ENCODE results near the gene ARAF. TPM values are rescaled to one million over a fixed set of nuclear protein-coding genes. Genes with fewer than 3 reads are reported as not detected.
A peak's percentile ranks its signal among the peaks of the same experiment; 100 is the strongest.

Gene ARAF
- total RNA-seq, 1 donor: 23.3 TPM

DNA sequence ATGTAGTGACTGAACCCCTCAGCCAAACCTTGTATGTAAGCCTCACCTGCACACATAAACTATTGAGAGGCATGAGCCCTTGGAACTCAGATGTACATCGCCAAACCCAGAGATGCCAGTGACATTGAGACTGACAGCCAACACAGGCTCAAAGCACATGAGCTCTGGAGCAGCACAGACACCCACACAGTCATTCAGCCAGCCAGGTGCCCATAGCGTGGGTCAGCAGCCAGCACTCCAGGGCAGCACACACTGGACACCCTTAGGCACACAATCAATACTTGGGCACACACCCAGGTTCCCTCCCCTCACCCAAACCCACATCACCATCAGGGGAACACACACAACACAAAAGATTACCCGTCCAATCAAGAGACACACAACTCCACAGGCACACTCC lies 16.9 kb downstream of the ARAF start:
- H3K4me3 ChIP-seq (ENCODE audit: low read depth, low read length): no peak overlapping the region
- DNase-seq (ENCODE audit: low read depth): no peak
- TF ChIP-seq CTCF (IDR thresholded peaks at IDR 0.05; ENCODE audit: insufficient read depth, low read depth, low read length): no peak

GRCh38 chrX:47578692-47579091 lies 17.7 kb downstream of the ARAF start:
- H3K4me3 ChIP-seq (ENCODE audit: low read depth, low read length): no peak overlapping the region
- TF ChIP-seq CTCF (IDR thresholded peaks at IDR 0.05; ENCODE audit: insufficient read depth, low read depth, low read length): no peak
- DNase-seq (ENCODE audit: low read depth): no peak

DNA sequence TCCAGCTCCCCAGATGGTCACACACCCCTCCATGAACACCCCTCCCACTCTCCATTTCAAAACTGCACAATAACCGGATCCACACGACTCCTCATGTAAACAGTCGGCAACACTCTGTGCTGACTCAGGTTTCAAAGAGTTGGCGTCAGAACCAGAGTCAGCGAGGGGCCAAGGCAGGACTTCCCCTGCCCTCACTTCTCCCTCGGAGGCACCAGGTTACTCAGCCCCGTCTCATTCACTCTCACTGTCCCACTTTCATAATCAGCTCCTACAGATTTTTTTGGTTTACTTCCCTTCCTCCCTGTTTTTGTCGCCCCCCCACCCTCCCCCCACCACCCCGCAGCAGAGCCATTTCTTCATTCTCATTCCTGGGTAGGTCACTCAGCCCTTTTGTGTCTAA lies 18.5 kb downstream of the ARAF start:
- DNase-seq (ENCODE audit: low read depth): peak; percentile 85
- no peak overlapping the region for H3K4me3 ChIP-seq (ENCODE audit: low read depth, low read length)
- no peak for TF ChIP-seq CTCF (IDR thresholded peaks at IDR 0.05; ENCODE audit: insufficient read depth, low read depth, low read length)

DNA sequence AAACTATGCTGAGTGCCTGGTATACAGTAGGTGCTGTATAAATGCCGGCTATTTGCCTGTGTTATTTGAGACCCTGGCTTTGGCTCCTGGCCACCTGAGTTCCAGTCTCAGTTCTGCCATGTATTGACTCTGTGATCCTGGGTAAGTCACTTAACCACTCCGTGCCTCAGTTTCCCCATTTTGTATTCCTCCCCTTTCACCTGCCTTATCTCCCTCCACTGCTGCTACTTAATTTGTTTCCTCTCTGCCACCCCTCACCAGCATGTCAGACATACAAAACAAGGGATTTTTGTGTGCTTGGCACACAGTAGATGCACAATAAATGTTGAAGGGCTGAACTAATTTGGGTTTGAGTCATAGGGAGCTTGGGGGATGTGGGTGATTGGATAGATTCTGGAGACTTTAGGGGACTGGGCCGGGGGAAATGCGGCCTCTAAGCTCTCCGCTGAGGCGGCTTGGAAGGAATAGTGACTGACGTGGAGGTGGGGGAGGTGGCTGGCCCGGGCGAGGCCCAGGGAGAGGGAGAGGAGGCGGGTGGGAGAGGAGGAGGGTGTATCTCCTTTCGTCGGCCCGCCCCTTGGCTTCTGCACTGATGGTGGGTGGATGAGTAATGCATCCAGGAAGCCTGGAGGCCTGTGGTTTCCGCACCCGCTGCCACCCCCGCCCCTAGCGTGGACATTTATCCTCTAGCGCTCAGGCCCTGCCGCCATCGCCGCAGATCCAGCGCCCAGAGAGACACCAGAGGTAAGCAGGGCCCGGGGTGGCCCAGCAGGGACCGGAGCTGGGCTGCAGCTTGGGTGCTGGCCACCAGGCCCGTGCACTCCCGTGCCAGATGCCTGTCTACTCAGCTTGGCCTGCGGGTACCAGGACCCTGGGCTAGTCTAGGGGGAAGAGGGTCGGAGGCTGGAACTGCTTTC lies 21.0 kb downstream of the ARAF start, which contains the start of gene TIMP1:
Gene TIMP1, plus strand, starts transcription at position 706 of the 917 bp plus-strand sequence. CDS start 980 bp downstream, outside the sequence.
- TF ChIP-seq CTCF (IDR thresholded peaks at IDR 0.05; ENCODE audit: insufficient read depth, low read depth, low read length): no peak
- peak; percentile 94 for DNase-seq (ENCODE audit: low read depth)
- H3K4me3 ChIP-seq (ENCODE audit: low read depth, low read length): peak within 1 kb of the TSS; percentile 76

DNA sequence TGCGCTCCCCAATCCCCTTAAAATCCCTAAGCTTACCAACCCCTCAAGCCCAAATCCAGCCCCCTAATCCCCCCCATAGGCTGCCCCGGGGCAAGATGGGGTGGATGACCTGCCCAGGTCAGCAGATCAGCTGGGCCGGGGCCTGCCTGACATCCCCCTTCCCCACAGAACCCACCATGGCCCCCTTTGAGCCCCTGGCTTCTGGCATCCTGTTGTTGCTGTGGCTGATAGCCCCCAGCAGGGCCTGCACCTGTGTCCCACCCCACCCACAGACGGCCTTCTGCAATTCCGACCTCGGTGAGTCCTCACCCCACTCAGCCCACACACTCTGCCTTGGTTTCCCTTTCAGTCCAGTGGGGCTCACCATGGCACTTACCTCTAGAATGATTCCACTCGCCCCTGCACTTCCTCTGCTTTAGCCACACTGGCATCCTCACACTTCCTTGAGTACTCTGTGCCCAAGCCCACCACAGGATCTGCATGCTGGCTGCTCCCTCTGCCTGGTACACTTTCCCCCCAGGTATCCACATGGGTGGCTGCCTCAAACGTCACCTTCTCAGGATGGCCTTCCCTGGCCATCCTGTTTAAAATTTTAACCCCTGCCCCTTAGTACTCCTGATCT lies 22.3 kb downstream of the ARAF start:
- peak overlapping the region; percentile 76 for H3K4me3 ChIP-seq (ENCODE audit: low read depth, low read length)
- DNase-seq (ENCODE audit: low read depth): no peak
- TF ChIP-seq CTCF (IDR thresholded peaks at IDR 0.05; ENCODE audit: insufficient read depth, low read depth, low read length): no peak

DNA sequence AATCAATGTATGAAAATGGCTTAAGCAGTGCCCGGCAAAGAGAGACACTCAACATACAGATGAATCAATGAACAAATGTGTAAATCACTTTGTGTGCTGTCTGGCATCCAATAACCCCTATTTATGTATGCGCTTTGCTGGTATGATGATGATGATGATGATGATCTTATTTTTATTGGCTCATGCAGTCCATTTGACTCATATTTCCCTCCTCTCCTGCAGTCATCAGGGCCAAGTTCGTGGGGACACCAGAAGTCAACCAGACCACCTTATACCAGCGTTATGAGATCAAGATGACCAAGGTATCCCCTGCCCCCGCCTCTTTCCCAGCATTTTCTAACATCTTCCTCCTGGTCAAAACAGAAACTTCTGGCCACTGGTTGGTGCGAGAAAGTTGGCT lies 23.7 kb downstream of the ARAF start:
- peak overlapping the region; percentile 76 for H3K4me3 ChIP-seq (ENCODE audit: low read depth, low read length)
- no peak for DNase-seq (ENCODE audit: low read depth)
- TF ChIP-seq CTCF (IDR thresholded peaks at IDR 0.05; ENCODE audit: insufficient read depth, low read depth, low read length): no peak

Data from fibroblast of villous mesenchyme (primary cell).